Pancreas (tissue), 10 donors: ENCODE results near the gene DNMT3B. TPM values are rescaled to one million over a fixed set of nuclear protein-coding genes. Genes with fewer than 3 reads are reported as not detected.
A peak's percentile ranks its signal among the peaks of the same experiment; 100 is the strongest.

Source experiments
- ATAC-seq, 4 donors: fragments of 200-7000 bp; cut with Tn5 transposase; one replicate each; pipeline versions ENCODE4 v1.8.0 to v1.9.1; 2020; ENCODE audit warnings: mild to moderate bottlenecking in 4 of 4, moderate library complexity in 4 of 4
- DNase-seq, 6 donors: peaks; one replicate each; pipeline ENCODE4 v3.0.0-alpha.2; 2020
- FAIRE-seq: peaks from 2 replicates; lab custom pipeline; 2012; peaks lifted over from hg19 to GRCh38; lab: Jason Lieb, UNC
- H3K27ac ChIP-seq, 4 donors: fragments of 200-600 bp; sonication (generic); 1 replicate in 3 of 4; 2 replicates in 1 of 4; pipeline versions ENCODE4 v1.5.0 to v1.8.0; 2020
- H3K27me3 ChIP-seq, 4 donors: fragments of 200-600 bp; one replicate each; pipeline ENCODE4 v1.8.0; 2021
- H3K36me3 ChIP-seq, 3 donors: fragments of 200-600 bp; sonication (generic) in 1 of 3; one replicate each; pipeline versions ENCODE4 v1.5.0 to v1.8.0; 2020 to 2021
- H3K4me1 ChIP-seq, 3 donors: fragments of 200-600 bp; one replicate each; pipeline ENCODE4 v1.8.0; 2021
- H3K4me3 ChIP-seq, 4 donors: fragments of 200-600 bp; sonication (generic) in 2 of 4; one replicate each; pipeline versions ENCODE4 v1.5.0 to v1.8.0; 2020 to 2021
- H3K9me3 ChIP-seq, 4 donors: fragments of 200-600 bp; one replicate each; pipeline ENCODE4 v1.8.0; 2021
- WGBS, 2 donors: extraction: QIAGEN DNeasy Blood & Tissue Kit; methylation state at CpG; one replicate each; pipeline ENCODE4 v1.1.7; 2013; 5-methylcytosine and 5-hydroxymethylcytosine counted together
- intact Hi-C, 3 donors: fragments of 100-400 bp; cut with DNase I; formaldehyde crosslinking; loops; one replicate each; pipeline versions ENCODE4 v1.11.1 to v1.14.2; 2022
- polyA plus RNA-seq, 2 donors: library from polyadenylated mRNA; stranded (reverse); fragments of 200-250 nt; gene quantifications; one replicate each; pipeline ENCODE4 v1.2.3, GENCODE V29; 2013
- total RNA-seq, 6 donors: library from RNA; stranded (reverse); fragmentation: NEBNext Ultra II Directional in 4 of 6; extraction: Animal tissue kit (Norgen Biotek cat#: 25700) in 4 of 6; gene quantifications; one replicate each; pipeline versions ENCODE4 v1.2.1 to v1.2.4, GENCODE V29; 2021 to 2023
- TF ChIP-seq, protein P1 (sequence below), 4 donors: fragments of 200-600 bp; sonication (generic) in 3 of 4; IDR thresholded peaks; one replicate each; pipeline versions ENCODE4 v1.5.0 to v1.8.0; 2021; ENCODE audit warnings: antibody characterized with exemption in 4 of 4
- donor health status: healthy with polysubstance abuse.
- donor health status: DM: no; HTN: no; CAD: no; lungs with moderate emphysema.
- donor health status: DM: no; HTN: no; CAD: no.
- donor health status: control.
- donor health status: control.
- donor health status: Bipolar disorder and iron deficiency.
- donor health status: DM: yes; HTN: yes; CAD: no.
- donor health status: DM: no; HTN: no; CAD: no.
- donor health status: DM: no; HTN: no; CAD: no.
- donor health status: DM: yes; HTN: yes; CAD: no.

The DNMT3B gene
- total and polyA plus RNA-seq, 8 donors = 2.0 to 5.1 (median 3.3) TPM

DNA sequence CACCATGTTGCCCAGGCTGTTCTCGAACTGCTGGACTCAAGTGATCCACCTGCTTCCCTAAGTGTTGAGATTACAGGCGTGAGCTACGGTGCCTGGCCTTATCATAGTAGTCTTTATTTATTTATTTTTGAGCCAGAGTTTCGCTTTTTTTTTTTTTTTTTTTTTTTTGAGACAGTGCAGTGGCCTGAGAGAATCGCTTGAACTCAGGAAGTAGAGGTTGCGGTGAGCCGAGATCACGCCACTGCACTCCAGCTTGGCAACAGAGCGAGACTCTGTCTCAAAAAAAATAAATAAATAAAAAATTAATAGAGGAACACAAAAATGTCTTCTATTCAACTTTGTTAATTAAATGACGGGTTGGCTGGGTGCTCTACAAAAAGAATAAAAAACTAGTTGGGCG is 70.5 kb downstream of the DNMT3B start:
- H3K27ac ChIP-seq = no peak overlapping the region
- TF ChIP-seq, protein P1, sequence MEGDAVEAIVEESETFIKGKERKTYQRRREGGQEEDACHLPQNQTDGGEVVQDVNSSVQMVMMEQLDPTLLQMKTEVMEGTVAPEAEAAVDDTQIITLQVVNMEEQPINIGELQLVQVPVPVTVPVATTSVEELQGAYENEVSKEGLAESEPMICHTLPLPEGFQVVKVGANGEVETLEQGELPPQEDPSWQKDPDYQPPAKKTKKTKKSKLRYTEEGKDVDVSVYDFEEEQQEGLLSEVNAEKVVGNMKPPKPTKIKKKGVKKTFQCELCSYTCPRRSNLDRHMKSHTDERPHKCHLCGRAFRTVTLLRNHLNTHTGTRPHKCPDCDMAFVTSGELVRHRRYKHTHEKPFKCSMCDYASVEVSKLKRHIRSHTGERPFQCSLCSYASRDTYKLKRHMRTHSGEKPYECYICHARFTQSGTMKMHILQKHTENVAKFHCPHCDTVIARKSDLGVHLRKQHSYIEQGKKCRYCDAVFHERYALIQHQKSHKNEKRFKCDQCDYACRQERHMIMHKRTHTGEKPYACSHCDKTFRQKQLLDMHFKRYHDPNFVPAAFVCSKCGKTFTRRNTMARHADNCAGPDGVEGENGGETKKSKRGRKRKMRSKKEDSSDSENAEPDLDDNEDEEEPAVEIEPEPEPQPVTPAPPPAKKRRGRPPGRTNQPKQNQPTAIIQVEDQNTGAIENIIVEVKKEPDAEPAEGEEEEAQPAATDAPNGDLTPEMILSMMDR (IDR thresholded peaks at IDR 0.05) = no peak
- H3K4me3 ChIP-seq = no peak overlapping the region
- H3K9me3 ChIP-seq = no peaks in the 10 kb centered on the region
- DNase-seq (no peak), FAIRE-seq (no peak), ATAC-seq (no peak)
- peaks cover 0 to 14% (median 6%) of the 10 kb centered on the region in 3 donors for H3K4me1 ChIP-seq
- no peaks in the 10 kb centered on the region for H3K27me3 ChIP-seq
- WGBS, 2 donors = 76 to 78% methylated on average over 11 of the region's 11 CpGs
- intact Hi-C loops = no loop called here
- H3K36me3 ChIP-seq = peaks cover 0 to 19% (median 4%) of the 10 kb centered on the region in 3 donors

DNA sequence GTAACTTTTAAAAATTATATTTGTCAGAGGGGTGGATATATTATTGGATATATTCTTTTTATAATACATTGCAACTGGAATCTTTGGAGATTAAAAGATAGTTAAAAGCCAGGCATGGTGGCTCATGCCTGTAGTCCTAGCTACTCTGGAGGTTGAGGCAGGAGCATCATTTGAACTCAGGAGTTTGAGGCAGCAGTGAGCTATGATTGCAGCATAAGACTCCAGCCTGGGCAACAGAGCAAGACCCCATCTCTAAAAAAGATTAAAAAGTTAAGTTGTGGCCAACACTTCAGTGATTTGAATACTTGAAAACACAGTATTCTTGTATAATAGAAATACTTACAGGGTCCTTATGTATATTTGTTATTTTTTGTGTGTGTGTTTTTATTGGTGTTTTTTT is 72.8 kb downstream of the DNMT3B start:
- no peaks in the 10 kb centered on the region for H3K27me3 ChIP-seq
- DNase-seq = no peak
- H3K27ac ChIP-seq = no peak overlapping the region
- H3K9me3 ChIP-seq = no peaks in the 10 kb centered on the region
- H3K4me1 ChIP-seq = peaks cover 0 to 14% (median 3%) of the 10 kb centered on the region in 3 donors
- no peak for FAIRE-seq
- no peak for ATAC-seq
- peaks cover 0 to 33% (median 7%) of the 10 kb centered on the region in 3 donors for H3K36me3 ChIP-seq
- TF ChIP-seq, protein P1 (IDR thresholded peaks at IDR 0.05) = no peak
- intact Hi-C loops = no loop called here
- H3K4me3 ChIP-seq = no peak overlapping the region

DNA sequence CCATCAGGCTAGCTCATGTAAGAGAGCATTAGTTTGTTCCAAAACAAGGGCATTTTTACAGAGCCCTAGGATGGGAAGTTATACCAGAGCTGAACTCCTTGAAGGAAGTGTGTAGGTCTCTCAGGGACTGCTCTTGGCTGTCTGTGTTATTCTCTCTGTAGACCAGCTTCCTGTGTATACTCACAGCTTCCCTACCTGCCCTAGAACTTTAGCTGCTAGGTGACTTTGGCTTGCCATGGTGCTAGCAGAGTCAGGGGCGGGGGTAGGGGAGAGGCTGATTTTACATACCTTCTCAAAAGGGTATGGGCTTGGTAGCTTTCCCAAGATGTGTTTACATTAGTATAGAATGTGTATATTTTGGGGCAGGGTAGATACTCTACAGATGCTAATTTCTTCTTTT is 75.0 kb downstream of the DNMT3B start:
- intact Hi-C loops = no loop called here
- 47 to 48% methylated on average over 1 of the region's 1 CpG for WGBS, 2 donors
- H3K36me3 ChIP-seq = peaks cover 0 to 37% (median 10%) of the 10 kb centered on the region in 3 donors
- H3K27me3 ChIP-seq = no peaks in the 10 kb centered on the region
- H3K4me1 ChIP-seq = peaks cover 0 to 4% (median under 1%) of the 10 kb centered on the region in 3 donors
- no peak overlapping the region for H3K27ac ChIP-seq
- ATAC-seq (no peak), DNase-seq (no peak), FAIRE-seq (no peak)
- no peaks in the 10 kb centered on the region for H3K9me3 ChIP-seq
- TF ChIP-seq, protein P1 (IDR thresholded peaks at IDR 0.05) = no peak
- no peak overlapping the region for H3K4me3 ChIP-seq

DNA sequence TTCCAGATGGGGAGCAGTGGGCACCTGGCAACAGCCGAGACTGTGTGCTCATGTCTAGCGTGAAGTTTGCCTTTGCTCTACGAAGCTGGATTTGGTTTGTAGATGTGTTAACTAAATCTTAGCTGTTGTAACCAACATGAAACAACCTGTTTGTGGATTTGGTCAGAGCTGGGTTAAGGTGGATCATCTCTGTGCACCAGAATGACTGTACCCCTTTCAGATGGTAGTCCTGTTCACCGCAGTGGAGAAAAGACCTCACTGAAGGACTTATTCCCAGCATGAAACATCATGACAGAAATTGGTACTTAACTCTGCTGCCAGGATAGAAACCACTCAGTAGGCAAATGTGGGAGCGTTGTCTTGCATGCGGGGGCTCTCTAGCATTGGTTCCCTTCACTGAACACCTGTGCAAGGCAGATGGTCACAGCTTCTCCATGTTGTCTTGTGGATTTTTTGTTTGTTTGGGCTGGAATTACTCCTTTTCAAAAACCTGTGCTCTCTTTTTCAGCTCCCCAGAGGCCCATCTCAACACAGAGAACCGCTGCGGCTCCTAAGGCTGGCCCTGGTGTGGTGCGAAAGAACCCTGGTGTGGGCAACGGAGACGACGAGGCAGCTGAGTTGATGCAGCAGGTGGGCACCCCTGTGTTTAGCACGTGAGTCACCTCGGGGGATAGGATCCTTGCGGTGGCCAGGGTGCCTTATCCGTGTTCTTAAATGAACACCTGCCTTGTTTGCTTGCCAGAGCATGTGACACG is 77.2 kb downstream of the DNMT3B start:
- peaks cover 0 to 5% (median 0%) of the 10 kb centered on the region in 3 donors for H3K4me1 ChIP-seq
- ATAC-seq (peak in 2 of 4 donors; percentile 4 to 25), DNase-seq (no peak), FAIRE-seq (no peak)
- 87% methylated on average over 17 of the region's 17 CpGs for WGBS, 2 donors
- TF ChIP-seq, protein P1 (IDR thresholded peaks at IDR 0.05) = no peak
- no peaks in the 10 kb centered on the region for H3K9me3 ChIP-seq
- no peak overlapping the region for H3K4me3 ChIP-seq
- H3K27ac ChIP-seq = peak overlapping the region in 1 of 4 donors; percentile 17
- H3K27me3 ChIP-seq = no peaks in the 10 kb centered on the region
- intact Hi-C loops = no loop called here
- H3K36me3 ChIP-seq = peaks cover 0 to 28% (median 10%) of the 10 kb centered on the region in 3 donors

DNA sequence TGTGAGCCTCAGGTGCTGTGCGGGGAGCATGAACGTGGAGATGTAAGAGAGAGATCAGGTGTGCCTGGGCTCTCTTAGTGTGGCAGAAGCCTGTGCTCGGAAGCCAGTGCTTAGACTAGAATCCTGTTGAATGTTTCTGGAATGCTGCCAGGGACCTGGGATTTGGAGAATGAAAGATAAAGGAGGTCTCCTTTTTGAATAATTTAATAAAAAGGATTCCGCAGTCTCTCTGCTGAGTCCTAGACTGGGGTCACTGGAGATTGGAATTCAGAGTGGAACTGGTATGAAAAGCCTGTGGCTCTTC is 77.7 kb downstream of the DNMT3B start:
- DNase-seq = no peak

More for the DNA sequence above, 77.7 kb downstream of the DNMT3B start:
- ATAC-seq = peak in 2 of 4 donors; percentile 41 to 43
- peak overlapping the region in 1 of 4 donors; percentile 17 for H3K27ac ChIP-seq
- FAIRE-seq = no peak
- no peaks in the 10 kb centered on the region for H3K27me3 ChIP-seq
- intact Hi-C loops = no loop called here
- no peak overlapping the region for H3K4me3 ChIP-seq
- WGBS, 2 donors = 72 to 75% methylated on average over 4 of the region's 4 CpGs
- peaks cover 0 to 28% (median 10%) of the 10 kb centered on the region in 3 donors for H3K36me3 ChIP-seq
- H3K4me1 ChIP-seq = peaks cover 0 to 5% (median 0%) of the 10 kb centered on the region in 3 donors
- TF ChIP-seq, protein P1 (IDR thresholded peaks at IDR 0.05) = no peak
- no peaks in the 10 kb centered on the region for H3K9me3 ChIP-seq
